OCI-LY7 (cell line): ENCODE data around the gene TLR1.
A peak's percentile ranks its signal among the peaks of the same experiment; 100 is the strongest.

Experiments
- EZH2phosphoT487 ChIP-seq: fragments of 200-600 bp; sonication (generic); IDR thresholded peaks from 2 replicates; pipeline ENCODE4 v1.6.1; 2018; ENCODE audit warnings: low read depth, borderline replicate concordance, mild to moderate bottlenecking, mixed run types, antibody characterized with exemption, low read length, moderate library complexity, mixed read lengths
- TF ChIP-seq, protein P1 (sequence below): fragments of 200-600 bp; sonication (generic); conservative IDR thresholded peaks from 2 replicates; pipeline ENCODE4 v1.5.1; 2014; ENCODE audit warnings: mild to moderate bottlenecking, antibody characterized with exemption, low read length, moderate library complexity, mixed read lengths

GRCh38 chr4:38782452-38783108 lies 22.0 kb downstream of the TLR1 start, which contains the start of gene TLR10:
- TF ChIP-seq, protein P1, sequence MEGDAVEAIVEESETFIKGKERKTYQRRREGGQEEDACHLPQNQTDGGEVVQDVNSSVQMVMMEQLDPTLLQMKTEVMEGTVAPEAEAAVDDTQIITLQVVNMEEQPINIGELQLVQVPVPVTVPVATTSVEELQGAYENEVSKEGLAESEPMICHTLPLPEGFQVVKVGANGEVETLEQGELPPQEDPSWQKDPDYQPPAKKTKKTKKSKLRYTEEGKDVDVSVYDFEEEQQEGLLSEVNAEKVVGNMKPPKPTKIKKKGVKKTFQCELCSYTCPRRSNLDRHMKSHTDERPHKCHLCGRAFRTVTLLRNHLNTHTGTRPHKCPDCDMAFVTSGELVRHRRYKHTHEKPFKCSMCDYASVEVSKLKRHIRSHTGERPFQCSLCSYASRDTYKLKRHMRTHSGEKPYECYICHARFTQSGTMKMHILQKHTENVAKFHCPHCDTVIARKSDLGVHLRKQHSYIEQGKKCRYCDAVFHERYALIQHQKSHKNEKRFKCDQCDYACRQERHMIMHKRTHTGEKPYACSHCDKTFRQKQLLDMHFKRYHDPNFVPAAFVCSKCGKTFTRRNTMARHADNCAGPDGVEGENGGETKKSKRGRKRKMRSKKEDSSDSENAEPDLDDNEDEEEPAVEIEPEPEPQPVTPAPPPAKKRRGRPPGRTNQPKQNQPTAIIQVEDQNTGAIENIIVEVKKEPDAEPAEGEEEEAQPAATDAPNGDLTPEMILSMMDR: peak; percentile 84
- TF ChIP-seq EZH2phosphoT487: no peak
